Smooth muscle cell (in vitro differentiated cells): ENCODE measurements around the gene PI16. TPM values are rescaled to one million over a fixed set of nuclear protein-coding genes. Genes with fewer than 3 reads are reported as not detected.
A peak's percentile ranks its signal among the peaks of the same experiment; 100 is the strongest.
"Not testable (repeated sequence)": the region's sequence is repeated elsewhere in the genome, so short reads cannot be mapped to it uniquely, and the experiment has no call there.

Source experiments
- DNase-seq: peaks from one replicate; lab custom pipeline; 2025; ENCODE audit not compliant: unreplicated experiment; lab: John Stamatoyannopoulos, UW
- H2AFZ ChIP-seq: fragments of 200-600 bp; sonication (generic); 2 replicates; pipeline ENCODE4 v1.6.0; 2016; ENCODE audit warnings: antibody characterized with exemption, low read depth, mild to moderate bottlenecking
- H3F3A ChIP-seq: fragments of 200-600 bp; sonication (generic); 2 replicates; pipeline ENCODE4 v1.6.0; 2017; ENCODE audit warnings: antibody characterized with exemption, low read depth
- H3K27ac ChIP-seq: fragments of 200-600 bp; sonication (generic); 2 replicates; pipeline ENCODE4 v1.5.1; 2016; ENCODE audit warnings: low read depth, mild to moderate bottlenecking
- H3K27me3 ChIP-seq: fragments of 200-600 bp; sonication (generic); 2 replicates; pipeline ENCODE4 v1.6.1; 2016; ENCODE audit warnings: low read depth, mild to moderate bottlenecking
- H3K36me3 ChIP-seq: fragments of 200-600 bp; sonication (generic); 2 replicates; pipeline ENCODE4 v1.5.1; 2016; ENCODE audit warnings: low read depth
- H3K4me1 ChIP-seq: fragments of 200-600 bp; sonication (generic); 2 replicates; pipeline ENCODE4 v1.5.1; 2016; ENCODE audit warnings: low read depth
- H3K4me2 ChIP-seq: fragments of 200-600 bp; sonication (generic); 2 replicates; pipeline ENCODE4 v1.6.0; 2016; ENCODE audit warnings: mild to moderate bottlenecking
- H3K4me3 ChIP-seq: fragments of 200-600 bp; sonication (generic); 2 replicates; pipeline ENCODE4 v1.5.1; 2016; ENCODE audit warnings: mild to moderate bottlenecking
- H3K79me2 ChIP-seq: fragments of 200-600 bp; sonication (generic); 2 replicates; pipeline ENCODE4 v1.6.0; 2016; ENCODE audit warnings: low read depth, mild to moderate bottlenecking
- H3K9ac ChIP-seq: fragments of 200-600 bp; sonication (generic); 2 replicates; pipeline ENCODE4 v1.6.0; 2016; ENCODE audit warnings: low read depth
- H3K9me3 ChIP-seq: fragments of 200-600 bp; sonication (generic); replicated peaks from 2 replicates; pipeline ENCODE4 v1.5.1; 2016; ENCODE audit warnings: low read depth
- H4K20me1 ChIP-seq: fragments of 200-600 bp; sonication (generic); 2 replicates; pipeline ENCODE4 v1.6.0; 2016; ENCODE audit warnings: low read depth
- WGBS: methylation state at CpG from one replicate; pipeline ENCODE4 v1.1.7; 2016; ENCODE audit warnings: low lambda C conversion rate; 5-methylcytosine and 5-hydroxymethylcytosine counted together
- polyA plus RNA-seq: library from polyadenylated mRNA; unstranded; fragments of >200 nt; fragmentation: Nextera tagmentation; extraction: Ambion mirVana; gene quantifications from 2 replicates; pipeline ENCODE4 v1.2.1, GENCODE V29; 2016
- total RNA-seq: library from RNA; depleted of rRNA; stranded (reverse); fragments of >200 nt; gene quantifications from 2 replicates; pipeline ENCODE4 v1.2.3, GENCODE V29; 2014
- TF ChIP-seq, protein P1 (sequence below): fragments of 200-600 bp; sonication (generic); IDR thresholded peaks from 2 replicates; pipeline ENCODE4 v1.5.1; 2017; ENCODE audit warnings: borderline replicate concordance, mild to moderate bottlenecking, antibody characterized with exemption; ENCODE audit not compliant: insufficient read depth, poor library complexity, severe bottlenecking

PI16 gene
- total and polyA plus RNA-seq, 2 experiments from 2014 or later: 1.2 to 9.6 TPM

DNA sequence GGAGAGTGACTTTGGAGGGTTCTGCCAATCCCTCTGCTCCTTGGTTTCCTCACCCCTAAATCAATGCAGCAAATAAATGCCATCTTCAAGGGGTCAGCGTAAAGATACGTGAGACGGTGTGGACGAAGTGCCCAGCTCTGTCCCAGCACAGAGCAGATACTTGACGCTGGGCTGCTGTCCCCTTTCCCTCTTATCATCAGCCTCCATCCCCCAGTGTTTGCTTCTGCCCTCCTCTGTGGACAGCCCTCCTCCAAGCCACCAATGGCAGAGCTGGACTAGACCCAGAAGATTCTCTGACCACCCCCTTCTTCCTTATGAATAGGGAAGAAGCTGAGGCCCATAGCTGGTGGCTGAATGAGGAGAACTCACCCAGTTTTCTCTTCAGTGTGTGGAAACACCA lies 17.7 kb upstream of the PI16 start:
- Histone ChIP-seq H3K4me2 (no peak overlapping the region), H3K9me3 (no peaks in the 10 kb centered on the region), H3K27ac (no peak overlapping the region), H3K4me3 (no peak overlapping the region), H3K79me2 (no peaks in the 10 kb centered on the region), H3K9ac (no peak overlapping the region), H3K27me3 (no peaks in the 10 kb centered on the region), H4K20me1 (no peaks in the 10 kb centered on the region), H3F3A (no peaks in the 10 kb centered on the region), H2AFZ (no peak overlapping the region), H3K4me1 (peaks cover 5% of the 10 kb centered on the region), H3K36me3 (no peaks in the 10 kb centered on the region)
- 91% methylated on average over 5 of the region's 5 CpGs for WGBS
- TF ChIP-seq, protein P1, sequence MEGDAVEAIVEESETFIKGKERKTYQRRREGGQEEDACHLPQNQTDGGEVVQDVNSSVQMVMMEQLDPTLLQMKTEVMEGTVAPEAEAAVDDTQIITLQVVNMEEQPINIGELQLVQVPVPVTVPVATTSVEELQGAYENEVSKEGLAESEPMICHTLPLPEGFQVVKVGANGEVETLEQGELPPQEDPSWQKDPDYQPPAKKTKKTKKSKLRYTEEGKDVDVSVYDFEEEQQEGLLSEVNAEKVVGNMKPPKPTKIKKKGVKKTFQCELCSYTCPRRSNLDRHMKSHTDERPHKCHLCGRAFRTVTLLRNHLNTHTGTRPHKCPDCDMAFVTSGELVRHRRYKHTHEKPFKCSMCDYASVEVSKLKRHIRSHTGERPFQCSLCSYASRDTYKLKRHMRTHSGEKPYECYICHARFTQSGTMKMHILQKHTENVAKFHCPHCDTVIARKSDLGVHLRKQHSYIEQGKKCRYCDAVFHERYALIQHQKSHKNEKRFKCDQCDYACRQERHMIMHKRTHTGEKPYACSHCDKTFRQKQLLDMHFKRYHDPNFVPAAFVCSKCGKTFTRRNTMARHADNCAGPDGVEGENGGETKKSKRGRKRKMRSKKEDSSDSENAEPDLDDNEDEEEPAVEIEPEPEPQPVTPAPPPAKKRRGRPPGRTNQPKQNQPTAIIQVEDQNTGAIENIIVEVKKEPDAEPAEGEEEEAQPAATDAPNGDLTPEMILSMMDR: no peak
- DNase-seq: no peak

- Histone ChIP-seq H3K79me2 (no peaks in the 10 kb centered on the region), H3F3A (no peaks in the 10 kb centered on the region), H3K9ac (no peak overlapping the region), H3K4me2 (no peak overlapping the region), H3K4me3 (no peak overlapping the region), H3K27me3 (no peaks in the 10 kb centered on the region), H3K9me3 (no peaks in the 10 kb centered on the region), H3K4me1 (peaks cover 5% of the 10 kb centered on the region), H4K20me1 (no peaks in the 10 kb centered on the region), H2AFZ (no peak overlapping the region), H3K27ac (no peak overlapping the region), H3K36me3 (no peaks in the 10 kb centered on the region)
- no peak for DNase-seq
- WGBS: 94% methylated on average over 6 of the region's 6 CpGs
- TF ChIP-seq, protein P1: no peak
Observed at GRCh38 chr6:36937896-36938295, 16.6 kb upstream of the PI16 start.

- Histone ChIP-seq H3K4me3 (no peak overlapping the region), H4K20me1 (no peaks in the 10 kb centered on the region), H3F3A (no peaks in the 10 kb centered on the region), H3K27ac (no peak overlapping the region), H2AFZ (no peak overlapping the region), H3K79me2 (no peaks in the 10 kb centered on the region), H3K27me3 (no peaks in the 10 kb centered on the region), H3K36me3 (no peaks in the 10 kb centered on the region), H3K9me3 (no peaks in the 10 kb centered on the region), H3K9ac (no peak overlapping the region), H3K4me2 (peak overlapping the region; percentile 31), H3K4me1 (peaks cover 5% of the 10 kb centered on the region)
- DNase-seq: no peak
- TF ChIP-seq, protein P1: no peak
- WGBS: 74% methylated on average over 4 of the region's 4 CpGs
Observed at GRCh38 chr6:36938536-36938935, 16.0 kb upstream of the PI16 start.

- H3K9ac ChIP-seq, H4K20me1 ChIP-seq, H2AFZ ChIP-seq, DNase-seq, H3K4me1 ChIP-seq, H3F3A ChIP-seq, H3K4me3 ChIP-seq, H3K79me2 ChIP-seq, H3K36me3 ChIP-seq, H3K27ac ChIP-seq, H3K9me3 ChIP-seq, H3K27me3 ChIP-seq: not testable (repeated sequence)
- 91% methylated on average over 5 of the region's 5 CpGs for WGBS
- H3K4me2 ChIP-seq: peak overlapping the region; percentile 31
Observed at GRCh38 chr6:36939005-36939404, 15.5 kb upstream of the PI16 start.
